ENCODE measurements around the gene CDC42EP2. TPM values are rescaled to one million over a fixed set of nuclear protein-coding genes. Genes with fewer than 3 reads are reported as not detected.

Gene CDC42EP2
- total and polyA plus RNA-seq, 4 donors = 9.2 to 35.0 (median 26.2) TPM

DNA sequence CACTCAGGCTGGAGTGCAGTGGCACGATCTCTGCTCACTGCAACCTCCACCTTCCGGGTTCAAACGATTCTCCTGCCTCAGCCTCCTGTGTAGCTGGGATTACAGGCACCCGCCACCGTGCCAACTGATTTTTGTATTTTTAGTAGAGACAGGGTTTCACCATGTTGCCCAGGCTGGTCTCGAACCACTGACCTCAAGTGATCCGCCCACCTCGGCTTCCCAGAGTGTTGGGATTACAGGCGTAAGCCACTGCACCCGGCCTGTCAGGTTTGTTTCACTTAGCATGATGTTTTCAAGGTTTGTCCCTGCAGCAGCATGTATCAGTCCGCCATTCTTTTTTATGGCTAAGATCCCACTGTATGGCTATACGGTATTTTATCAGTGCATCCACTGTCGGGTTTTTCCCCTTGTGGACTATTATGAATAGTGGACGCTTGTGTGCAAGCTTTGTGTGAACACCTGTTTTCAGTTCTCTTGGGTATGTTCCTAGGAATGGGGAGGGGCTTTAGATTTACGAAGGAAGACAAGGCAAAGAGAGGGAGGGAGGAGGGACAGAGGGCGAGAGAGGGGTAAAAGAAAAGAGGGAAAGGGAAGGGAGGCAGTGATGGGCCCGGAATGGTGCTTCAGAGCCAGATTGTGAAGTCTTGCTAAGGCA, 13.9 kb upstream of the CDC42EP2 start:
- WGBS, 2 donors = 93 to 96% methylated on average over 17 of the region's 17 CpGs
- Histone ChIP-seq H3K9ac (ENCODE audit: insufficient read depth in 1 of 2, low read length in 2 of 2) (no peak overlapping the region), H3K27ac (ENCODE audit: low read depth in 1 of 2, low read length in 1 of 2) (no peak overlapping the region), H3K4me1 (ENCODE audit: control insufficient read depth in 5 of 5, insufficient read depth in 5 of 5, low read length in 5 of 5) (peaks cover 5 to 77% (median 45%) of the 10 kb centered on the region in 5 donors), H3K9me3 (ENCODE audit: control insufficient read depth in 4 of 4, insufficient read depth in 3 of 4, low read length in 3 of 4) (no peaks in the 10 kb centered on the region), H3K36me3 (ENCODE audit: control insufficient read depth in 4 of 4, insufficient read depth in 4 of 4, low read length in 4 of 4) (peaks cover 0 to 15% (median under 1%) of the 10 kb centered on the region in 4 donors), H3K4me3 (no peak overlapping the region), H3K27me3 (ENCODE audit: control insufficient read depth in 3 of 3, insufficient read depth in 3 of 3, low read length in 2 of 3) (no peaks in the 10 kb centered on the region)
- DNase-seq (no peak), ATAC-seq (ENCODE audit: insufficient read depth, low FRiP score) (no peak)
- TF ChIP-seq, protein P1, sequence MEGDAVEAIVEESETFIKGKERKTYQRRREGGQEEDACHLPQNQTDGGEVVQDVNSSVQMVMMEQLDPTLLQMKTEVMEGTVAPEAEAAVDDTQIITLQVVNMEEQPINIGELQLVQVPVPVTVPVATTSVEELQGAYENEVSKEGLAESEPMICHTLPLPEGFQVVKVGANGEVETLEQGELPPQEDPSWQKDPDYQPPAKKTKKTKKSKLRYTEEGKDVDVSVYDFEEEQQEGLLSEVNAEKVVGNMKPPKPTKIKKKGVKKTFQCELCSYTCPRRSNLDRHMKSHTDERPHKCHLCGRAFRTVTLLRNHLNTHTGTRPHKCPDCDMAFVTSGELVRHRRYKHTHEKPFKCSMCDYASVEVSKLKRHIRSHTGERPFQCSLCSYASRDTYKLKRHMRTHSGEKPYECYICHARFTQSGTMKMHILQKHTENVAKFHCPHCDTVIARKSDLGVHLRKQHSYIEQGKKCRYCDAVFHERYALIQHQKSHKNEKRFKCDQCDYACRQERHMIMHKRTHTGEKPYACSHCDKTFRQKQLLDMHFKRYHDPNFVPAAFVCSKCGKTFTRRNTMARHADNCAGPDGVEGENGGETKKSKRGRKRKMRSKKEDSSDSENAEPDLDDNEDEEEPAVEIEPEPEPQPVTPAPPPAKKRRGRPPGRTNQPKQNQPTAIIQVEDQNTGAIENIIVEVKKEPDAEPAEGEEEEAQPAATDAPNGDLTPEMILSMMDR (IDR thresholded peaks at IDR 0.05; ENCODE audit: control extremely low read depth, extremely low read depth) = no peak

DNA sequence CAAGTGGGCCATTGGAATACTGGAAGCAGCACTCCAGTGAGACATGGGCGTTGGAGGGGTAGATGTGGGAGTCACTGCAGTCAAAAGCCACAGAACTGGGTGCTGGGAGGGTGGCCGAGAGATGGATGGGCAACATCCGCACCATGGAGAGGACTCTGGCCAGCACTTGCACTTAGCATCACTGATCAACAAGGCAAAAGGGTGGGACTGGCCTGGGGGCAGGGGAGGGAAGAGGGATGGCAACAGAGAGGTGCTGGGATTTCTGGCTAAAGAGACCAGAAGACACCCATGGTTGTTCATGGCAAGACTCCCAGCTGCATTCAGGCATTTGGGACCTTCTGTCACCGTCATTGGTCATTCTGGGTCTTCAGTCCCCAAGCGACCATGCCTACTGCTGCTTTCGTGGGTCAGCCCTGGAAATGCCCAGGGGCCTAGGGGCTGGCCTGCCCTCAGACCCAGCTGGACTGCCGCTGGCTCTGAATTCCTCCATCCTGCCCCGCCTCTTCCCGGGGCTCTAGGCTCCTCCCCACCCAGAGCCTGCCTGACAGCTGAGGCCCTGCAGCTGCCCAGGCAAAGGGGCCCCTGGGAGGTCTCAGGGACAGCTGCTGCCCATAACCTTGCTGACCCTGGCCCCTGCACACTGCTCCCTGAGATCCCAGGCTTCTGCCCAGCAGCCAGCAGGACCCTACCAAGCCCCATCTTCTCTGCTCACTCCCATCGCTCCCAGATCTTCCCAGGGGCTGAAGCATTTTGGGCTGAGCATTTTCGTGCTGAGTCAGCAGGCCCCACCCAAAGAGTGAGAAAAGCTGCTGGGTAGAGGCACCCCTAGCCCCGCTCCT, 13.0 kb upstream of the CDC42EP2 start:
- no peak overlapping the region for H3K9ac ChIP-seq (ENCODE audit: insufficient read depth in 1 of 2, low read length in 2 of 2)
- no peaks in the 10 kb centered on the region for H3K9me3 ChIP-seq (ENCODE audit: control insufficient read depth in 4 of 4, insufficient read depth in 3 of 4, low read length in 3 of 4)
- ATAC-seq (ENCODE audit: insufficient read depth, low FRiP score) (no peak), DNase-seq (peak; percentile 88 to 90 (median 89))
- H3K36me3 ChIP-seq (ENCODE audit: control insufficient read depth in 4 of 4, insufficient read depth in 4 of 4, low read length in 4 of 4) = peaks cover 0 to 11% (median 0%) of the 10 kb centered on the region in 4 donors
- 63 to 64% methylated on average over 12 of the region's 12 CpGs for WGBS, 2 donors
- no peaks in the 10 kb centered on the region for H3K27me3 ChIP-seq (ENCODE audit: control insufficient read depth in 3 of 3, insufficient read depth in 3 of 3, low read length in 2 of 3)
- H3K27ac ChIP-seq (ENCODE audit: low read depth in 1 of 2, low read length in 1 of 2) = peak overlapping the region in 1 of 2 donors; percentile 57
- H3K4me1 ChIP-seq (ENCODE audit: control insufficient read depth in 5 of 5, insufficient read depth in 5 of 5, low read length in 5 of 5) = peaks cover 5 to 77% (median 46%) of the 10 kb centered on the region in 5 donors
- TF ChIP-seq, protein P1 (IDR thresholded peaks at IDR 0.05; ENCODE audit: control extremely low read depth, extremely low read depth) = no peak
- no peak overlapping the region for H3K4me3 ChIP-seq

DNA sequence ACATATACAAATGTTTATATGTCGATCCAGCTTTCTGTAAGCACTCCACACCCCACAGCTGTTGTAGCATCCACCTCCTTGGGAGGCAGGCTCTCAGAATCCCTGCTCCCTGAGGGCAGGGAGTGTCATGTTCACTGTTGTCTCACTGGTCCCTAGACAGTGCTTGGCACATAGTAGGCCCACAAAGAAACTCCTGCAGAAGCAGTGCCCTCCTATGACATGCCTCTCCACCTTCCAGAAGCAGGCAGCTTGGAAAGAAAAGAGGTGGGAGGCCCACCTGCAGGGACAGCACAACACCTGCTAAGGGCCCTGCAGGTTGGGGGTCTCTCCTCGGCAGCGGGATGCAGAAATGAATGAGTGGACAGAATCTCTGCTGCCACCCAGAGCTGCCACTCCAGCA, 11.1 kb upstream of the CDC42EP2 start:
- H3K4me1 ChIP-seq (ENCODE audit: control insufficient read depth in 5 of 5, insufficient read depth in 5 of 5, low read length in 5 of 5) = peaks cover 5 to 65% (median 37%) of the 10 kb centered on the region in 5 donors
- no peaks in the 10 kb centered on the region for H3K27me3 ChIP-seq (ENCODE audit: control insufficient read depth in 3 of 3, insufficient read depth in 3 of 3, low read length in 2 of 3)
- H3K4me3 ChIP-seq = no peak overlapping the region
- H3K27ac ChIP-seq (ENCODE audit: low read depth in 1 of 2, low read length in 1 of 2) = no peak overlapping the region
- H3K9me3 ChIP-seq (ENCODE audit: control insufficient read depth in 4 of 4, insufficient read depth in 3 of 4, low read length in 3 of 4) = no peaks in the 10 kb centered on the region
- ATAC-seq (ENCODE audit: insufficient read depth, low FRiP score) (no peak), DNase-seq (no peak)
- TF ChIP-seq, protein P1 (IDR thresholded peaks at IDR 0.05; ENCODE audit: control extremely low read depth, extremely low read depth) = no peak
- H3K9ac ChIP-seq (ENCODE audit: insufficient read depth in 1 of 2, low read length in 2 of 2) = no peak overlapping the region
- H3K36me3 ChIP-seq (ENCODE audit: control insufficient read depth in 4 of 4, insufficient read depth in 4 of 4, low read length in 4 of 4) = peaks cover 0 to 1% (median 0%) of the 10 kb centered on the region in 4 donors
- WGBS, 2 donors = 93 to 95% methylated on average over 3 of the region's 3 CpGs

All from lung (tissue), 12 donors.